ENCODE results near the gene PRELP.

The PRELP gene

DNA sequence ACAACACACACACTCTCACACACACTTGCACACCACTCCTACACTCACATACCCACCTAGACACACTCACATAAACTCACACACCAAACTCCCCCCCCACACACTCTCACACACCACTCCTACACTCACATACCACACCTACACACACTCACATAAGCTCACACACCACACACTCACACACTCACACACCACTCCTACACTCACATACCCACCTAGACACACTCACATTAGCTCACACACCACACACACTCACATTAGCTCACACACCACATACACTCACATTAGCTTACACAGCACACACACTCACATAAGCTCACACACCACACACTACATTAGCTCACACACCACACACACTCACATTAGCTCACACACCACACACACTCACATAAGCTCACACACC lies 51.4 kb downstream of the PRELP start:
- DNase-seq: no peak

DNA sequence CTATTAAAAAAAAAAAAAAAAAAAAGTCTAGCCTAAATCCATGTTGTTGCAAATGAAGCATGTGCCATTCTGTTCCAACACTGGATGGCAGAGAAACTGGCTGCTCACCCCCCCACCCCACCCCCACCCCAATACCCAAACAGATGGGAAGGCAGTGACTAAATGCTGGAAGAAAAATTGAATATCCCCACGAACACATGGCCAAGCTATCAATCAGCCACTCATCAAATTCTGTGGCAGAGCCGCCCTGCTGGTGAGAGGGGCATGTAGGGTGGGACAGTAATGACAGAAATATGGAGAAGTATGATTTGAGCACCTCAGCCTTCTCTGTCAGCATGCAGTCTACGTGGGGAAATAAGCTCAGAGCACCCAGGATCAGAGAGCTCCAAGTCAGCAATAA lies 52.5 kb downstream of the PRELP start:
- no peak for DNase-seq

DNA sequence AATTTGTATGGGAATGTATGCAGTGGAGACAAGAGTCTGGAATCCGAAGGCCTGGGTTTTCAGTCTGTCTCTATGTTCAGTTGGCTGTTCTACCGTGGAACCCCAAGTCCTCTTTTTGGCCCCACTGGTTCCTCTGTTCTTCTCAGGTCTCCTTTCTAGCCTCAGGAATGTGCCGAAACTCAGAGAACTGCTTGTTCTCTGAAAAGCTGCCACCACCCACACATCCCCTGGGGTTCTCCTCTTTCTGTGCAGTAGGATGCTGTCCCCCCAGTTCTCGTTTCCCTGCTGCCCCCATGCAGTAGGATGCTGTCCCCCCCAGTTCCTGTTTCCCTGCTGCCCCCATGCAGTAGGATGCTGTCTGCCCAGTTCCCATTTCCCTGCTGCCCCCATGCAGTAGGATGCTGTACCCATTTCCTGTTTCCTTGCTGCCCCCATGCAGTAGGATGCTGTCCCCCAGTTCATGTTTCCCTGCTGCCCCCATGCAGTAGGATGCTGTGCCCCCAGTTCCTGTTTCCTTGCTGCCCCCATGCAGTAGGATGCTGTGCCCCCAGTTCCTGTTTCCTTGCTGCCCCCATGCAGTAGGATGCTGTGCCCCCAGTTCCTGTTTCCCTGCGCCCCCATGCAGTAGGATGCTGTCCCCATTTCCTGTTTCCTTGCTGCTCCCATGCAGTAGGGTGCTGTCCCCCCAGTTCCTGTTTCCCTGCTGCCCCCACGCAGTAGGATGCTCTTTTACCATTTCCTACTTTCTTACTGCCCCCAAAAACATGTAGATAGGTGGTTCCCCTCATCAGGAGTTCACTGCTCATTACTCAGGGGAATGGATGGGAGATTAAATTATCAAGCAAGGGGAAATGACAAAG lies 53.6 kb downstream of the PRELP start:
- DNase-seq: no peak

DNA sequence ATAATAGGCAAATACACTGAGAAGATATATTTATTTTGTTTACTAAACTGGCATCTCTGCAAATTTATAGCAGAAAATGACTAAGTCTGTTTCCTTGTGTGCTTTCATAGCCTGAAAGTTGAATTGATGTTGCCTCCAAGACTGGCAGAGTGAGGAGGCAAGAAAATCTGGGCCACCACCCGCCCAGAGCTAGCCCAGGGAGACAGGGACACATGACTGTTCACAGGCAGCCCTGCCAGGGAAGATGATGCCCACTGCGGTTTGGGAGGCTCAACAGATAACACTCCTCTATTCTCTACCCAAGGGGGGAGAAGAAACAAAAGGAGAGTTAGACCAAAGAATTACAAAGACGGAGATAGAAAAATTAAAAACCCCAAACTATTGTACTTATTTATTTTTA lies 55.5 kb downstream of the PRELP start:
- DNase-seq: no peak

DNA sequence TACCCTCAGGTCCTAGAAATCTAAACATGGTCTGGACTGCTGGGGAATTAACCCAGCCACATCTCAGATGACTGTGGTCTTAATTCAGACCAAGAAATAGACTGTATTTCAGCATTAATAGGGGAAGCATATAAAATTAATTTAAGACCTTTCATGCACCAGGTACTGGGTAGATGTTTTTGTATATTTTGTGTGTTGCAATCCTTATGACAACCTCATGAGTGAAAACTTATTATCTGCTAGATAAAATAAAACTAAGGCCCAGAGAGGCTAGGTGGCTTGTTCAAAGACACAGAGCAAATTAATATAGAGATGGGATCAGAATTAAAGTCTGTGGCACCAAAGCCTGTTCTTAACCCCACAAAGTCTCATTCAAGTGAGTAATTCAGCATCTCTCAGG lies 58.4 kb downstream of the PRELP start:
- no peak for DNase-seq

DNA sequence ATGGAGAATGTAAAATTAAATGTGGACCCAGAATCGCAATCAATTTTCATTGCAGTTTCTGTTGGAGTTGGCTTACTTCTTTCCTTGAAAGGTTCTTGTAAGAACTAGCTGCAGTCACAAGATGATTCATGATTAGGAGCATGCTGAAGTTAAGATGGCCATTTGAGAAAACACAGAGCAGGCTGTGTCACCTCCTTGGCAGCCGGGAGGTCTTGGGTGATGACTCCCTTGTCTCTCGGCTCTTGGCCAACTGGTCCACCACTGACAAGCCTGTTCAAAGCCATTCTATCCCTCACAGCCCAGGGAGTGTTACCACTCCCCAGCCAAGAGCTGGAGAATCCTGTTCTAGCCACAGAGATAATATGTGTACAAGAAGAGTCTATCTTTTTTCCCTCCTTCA lies 58.9 kb downstream of the PRELP start:
- DNase-seq: no peak

DNA sequence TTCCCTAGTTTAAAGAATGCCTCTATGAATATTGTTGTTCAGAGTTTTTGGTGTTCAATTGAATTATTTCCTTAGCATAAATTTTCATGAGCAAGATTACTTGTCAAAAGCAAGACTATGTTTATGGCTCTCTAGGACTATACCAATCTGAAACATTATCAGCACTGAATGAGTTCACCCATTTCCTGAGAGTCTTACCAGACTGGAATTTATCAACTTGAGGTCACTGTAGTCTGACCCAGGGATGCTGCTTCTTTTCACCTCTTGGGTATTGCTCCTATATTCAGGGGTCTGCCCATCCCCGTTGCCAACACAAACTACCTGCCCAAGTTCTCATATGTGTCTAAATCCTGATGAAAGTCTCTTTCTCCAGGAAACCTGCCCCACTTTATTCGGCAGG lies 61.0 kb downstream of the PRELP start:
- DNase-seq: no peak

DNA sequence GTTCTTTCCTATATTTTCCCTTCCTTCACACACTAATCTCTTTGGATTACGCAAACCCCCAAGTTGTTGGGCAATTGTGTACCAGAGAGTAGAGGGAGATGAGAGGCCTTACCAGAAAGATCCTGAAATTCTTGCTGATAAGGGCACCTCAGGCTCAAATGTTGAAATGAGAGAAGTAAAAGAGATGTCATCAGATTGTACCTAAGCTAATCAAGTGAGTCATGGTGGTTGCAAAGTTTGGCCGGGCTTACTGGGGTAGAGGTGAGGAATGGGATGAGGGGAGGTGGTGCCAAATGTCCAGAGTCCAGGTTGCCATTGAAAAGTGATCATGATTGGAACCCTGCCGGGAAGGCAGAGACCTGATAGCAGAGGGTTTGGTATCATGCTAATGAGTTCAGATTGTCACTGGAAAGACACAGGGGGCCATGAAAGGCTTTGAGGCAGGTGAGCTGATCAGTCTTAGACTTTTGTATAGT lies 61.4 kb downstream of the PRELP start:
- DNase-seq: no peak

DNA sequence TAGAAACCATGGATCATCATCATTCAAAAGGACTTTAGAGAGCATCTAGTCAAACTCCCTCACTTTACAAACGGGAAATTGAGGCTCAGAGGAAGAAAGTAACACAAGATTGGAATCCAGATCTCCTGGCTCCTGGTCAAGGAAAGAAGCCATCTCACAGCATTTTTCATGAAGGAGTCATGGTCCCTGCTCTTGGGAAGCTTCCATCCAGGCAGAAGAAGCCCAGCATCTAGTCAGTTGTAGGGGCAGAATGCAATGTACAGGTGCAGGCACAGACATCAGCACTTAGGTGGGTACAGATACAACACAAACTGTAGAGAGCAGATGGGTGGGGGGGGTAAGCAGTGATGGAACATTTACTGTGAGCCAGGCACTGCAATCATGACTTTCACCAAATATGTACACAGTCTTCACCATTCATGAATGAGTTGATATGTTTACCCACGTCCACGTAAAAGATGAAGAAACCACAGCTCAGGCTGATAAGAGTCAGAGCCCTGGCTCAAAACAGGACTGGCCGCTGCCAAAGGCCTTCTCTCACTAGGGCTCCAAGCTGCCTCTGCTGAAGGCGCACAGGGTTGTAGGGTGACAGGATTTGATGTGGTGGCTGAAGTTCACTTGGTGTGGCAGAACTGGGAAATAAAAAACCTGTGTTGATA lies 62.3 kb downstream of the PRELP start:
- no peak for DNase-seq

DNA sequence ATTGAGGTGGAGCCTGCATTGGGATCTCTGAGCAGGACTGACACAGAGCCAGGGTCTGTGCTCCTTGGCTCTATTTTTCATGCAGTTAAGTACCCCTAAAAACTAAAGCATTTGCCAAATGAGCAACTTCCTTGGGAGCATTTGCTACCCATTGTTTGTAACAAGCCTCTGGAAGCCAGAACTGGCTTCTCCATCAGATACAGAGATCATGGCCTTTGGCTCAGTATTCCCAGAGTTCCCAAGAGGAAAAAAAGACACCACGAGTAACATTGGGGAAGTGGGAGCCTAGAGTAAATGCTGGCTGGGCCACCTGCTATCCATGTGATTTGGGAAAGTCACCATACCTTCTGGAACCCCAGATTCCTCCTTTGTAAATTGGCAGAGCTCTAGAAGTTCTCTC lies 63.1 kb downstream of the PRELP start:
- DNase-seq: no peak

DNA sequence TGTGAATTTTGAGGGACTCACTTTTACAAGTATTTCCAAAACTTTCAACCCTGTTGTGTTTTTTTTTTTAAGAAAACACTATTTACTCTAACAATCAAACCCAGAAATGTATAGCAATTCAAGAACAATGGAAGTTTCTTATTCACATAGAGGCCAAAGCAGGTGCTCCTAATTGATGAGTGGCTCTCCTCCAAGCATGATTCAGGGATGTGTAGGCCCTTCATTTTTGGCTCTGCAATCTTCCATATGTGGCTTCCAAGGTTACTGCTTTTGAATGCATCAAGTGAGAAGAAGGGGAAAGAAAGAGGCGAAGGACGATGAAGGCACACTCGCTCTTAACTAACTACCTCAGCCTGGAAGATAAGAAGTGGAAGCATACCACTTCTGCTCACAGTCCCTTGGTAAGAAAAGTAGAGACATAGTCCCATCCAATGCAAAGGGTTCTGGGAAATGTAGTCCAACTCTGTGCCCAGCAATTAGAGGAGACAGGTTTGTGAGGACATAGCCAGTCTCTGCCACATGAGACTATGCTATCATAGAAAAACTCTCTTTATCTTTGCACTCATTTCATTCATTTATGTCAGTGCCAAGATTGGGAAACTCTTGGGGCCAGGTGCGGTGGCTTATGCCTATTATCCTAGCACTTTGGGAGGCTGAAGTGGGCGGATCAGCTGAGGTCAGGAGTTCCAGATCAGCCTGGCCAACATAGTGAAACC lies 64.4 kb downstream of the PRELP start:
- no peak for DNase-seq

All from activated CD4-positive, CD25-positive, alpha-beta regulatory T cell (primary cell).